Measurements from ENCODE around the gene P4HA2. TPM values are rescaled to one million over a fixed set of nuclear protein-coding genes. Genes with fewer than 3 reads are reported as not detected.

P4HA2 gene
- total RNA-seq, 6 donors from 2014 or later = 37.7 to 85.2 (median 57.5) TPM

DNA sequence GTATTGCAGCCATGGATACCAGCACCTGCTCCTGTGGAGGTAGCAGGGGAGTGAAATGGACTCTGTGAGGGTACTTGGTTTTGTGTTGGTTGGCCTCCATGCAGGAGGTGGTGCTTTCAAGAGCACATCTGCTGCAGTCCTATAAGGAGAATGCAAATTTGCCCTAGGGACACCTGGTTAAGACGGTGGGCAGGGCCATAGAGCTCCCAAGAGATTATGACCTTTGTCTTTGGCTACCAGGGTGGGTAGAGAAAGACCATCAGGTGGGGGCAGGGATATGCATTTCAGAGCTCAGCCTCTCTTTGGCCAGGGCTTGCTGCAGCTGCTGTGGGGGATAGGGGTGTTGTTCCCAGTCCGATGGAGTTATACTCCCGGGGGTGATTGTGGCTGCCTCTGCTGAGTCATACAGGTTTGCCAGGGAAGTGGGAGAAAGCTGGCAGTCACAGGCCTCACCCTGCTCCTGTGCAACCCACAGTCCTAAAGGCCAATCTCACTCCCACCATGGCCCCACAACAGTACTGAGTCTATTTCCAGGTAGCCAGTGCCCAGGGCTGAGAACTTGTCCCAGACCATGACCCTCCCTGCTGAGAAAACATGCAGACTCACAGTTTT lies 15.8 kb upstream of the P4HA2 start:
- no peak overlapping the region for H3K27ac ChIP-seq
- peaks cover 0 to 15% (median 7%) of the 10 kb centered on the region in 4 donors for H3K9me3 ChIP-seq
- H3K27me3 ChIP-seq = no peaks in the 10 kb centered on the region
- 88 to 96% methylated on average over 3 of the region's 3 CpGs for WGBS, 2 donors
- no peaks in the 10 kb centered on the region for H3K4me1 ChIP-seq
- TF ChIP-seq EP300 (IDR thresholded peaks at IDR 0.05) (no peak), POLR2AphosphoS5 (IDR thresholded peaks at IDR 0.05) (no peak), POLR2A (IDR thresholded peaks at IDR 0.05) (no peak)
- TF ChIP-seq, protein P1, sequence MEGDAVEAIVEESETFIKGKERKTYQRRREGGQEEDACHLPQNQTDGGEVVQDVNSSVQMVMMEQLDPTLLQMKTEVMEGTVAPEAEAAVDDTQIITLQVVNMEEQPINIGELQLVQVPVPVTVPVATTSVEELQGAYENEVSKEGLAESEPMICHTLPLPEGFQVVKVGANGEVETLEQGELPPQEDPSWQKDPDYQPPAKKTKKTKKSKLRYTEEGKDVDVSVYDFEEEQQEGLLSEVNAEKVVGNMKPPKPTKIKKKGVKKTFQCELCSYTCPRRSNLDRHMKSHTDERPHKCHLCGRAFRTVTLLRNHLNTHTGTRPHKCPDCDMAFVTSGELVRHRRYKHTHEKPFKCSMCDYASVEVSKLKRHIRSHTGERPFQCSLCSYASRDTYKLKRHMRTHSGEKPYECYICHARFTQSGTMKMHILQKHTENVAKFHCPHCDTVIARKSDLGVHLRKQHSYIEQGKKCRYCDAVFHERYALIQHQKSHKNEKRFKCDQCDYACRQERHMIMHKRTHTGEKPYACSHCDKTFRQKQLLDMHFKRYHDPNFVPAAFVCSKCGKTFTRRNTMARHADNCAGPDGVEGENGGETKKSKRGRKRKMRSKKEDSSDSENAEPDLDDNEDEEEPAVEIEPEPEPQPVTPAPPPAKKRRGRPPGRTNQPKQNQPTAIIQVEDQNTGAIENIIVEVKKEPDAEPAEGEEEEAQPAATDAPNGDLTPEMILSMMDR (IDR thresholded peaks at IDR 0.05) = no peak
- H3K4me3 ChIP-seq = no peak overlapping the region
- ATAC-seq (ENCODE audit: low FRiP score in 2 of 2) (no peak), DNase-seq (peak in 1 of 2 donors; percentile 15)
- H3K36me3 ChIP-seq = no peaks in the 10 kb centered on the region

DNA sequence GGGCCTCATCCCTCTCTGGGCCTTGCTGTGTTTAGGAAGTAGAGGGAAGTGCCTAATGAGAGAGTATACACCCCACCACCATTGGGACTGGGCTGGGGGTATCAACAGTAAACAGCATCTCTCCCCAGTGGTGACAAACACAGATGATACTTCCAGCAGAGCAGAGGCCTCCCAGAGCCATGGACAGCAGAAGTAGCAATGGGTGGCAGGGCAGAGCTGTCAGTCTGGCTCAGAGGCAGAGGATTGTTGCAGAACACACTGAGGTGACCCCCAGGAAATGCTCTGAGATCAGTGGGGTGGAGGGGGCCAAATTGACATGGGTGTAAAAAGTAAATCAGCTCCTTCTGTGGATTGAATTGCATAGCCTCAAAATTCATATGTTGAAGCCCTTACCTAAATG lies 12.1 kb upstream of the P4HA2 start:
- DNase-seq (peak in 1 of 2 donors; percentile 7), ATAC-seq (ENCODE audit: low FRiP score in 2 of 2) (no peak)
- H3K4me3 ChIP-seq = no peak overlapping the region
- H3K36me3 ChIP-seq = no peaks in the 10 kb centered on the region
- no peaks in the 10 kb centered on the region for H3K27me3 ChIP-seq
- no peaks in the 10 kb centered on the region for H3K4me1 ChIP-seq
- TF ChIP-seq POLR2AphosphoS5 (IDR thresholded peaks at IDR 0.05) = no peak
- no peak for TF ChIP-seq POLR2A (IDR thresholded peaks at IDR 0.05)
- TF ChIP-seq EP300 (IDR thresholded peaks at IDR 0.05) = no peak
- TF ChIP-seq, protein P1 (IDR thresholded peaks at IDR 0.05) = no peak
- no peak overlapping the region for H3K27ac ChIP-seq
- H3K9me3 ChIP-seq = peaks cover 0 to 7% (median 6%) of the 10 kb centered on the region in 4 donors

DNA sequence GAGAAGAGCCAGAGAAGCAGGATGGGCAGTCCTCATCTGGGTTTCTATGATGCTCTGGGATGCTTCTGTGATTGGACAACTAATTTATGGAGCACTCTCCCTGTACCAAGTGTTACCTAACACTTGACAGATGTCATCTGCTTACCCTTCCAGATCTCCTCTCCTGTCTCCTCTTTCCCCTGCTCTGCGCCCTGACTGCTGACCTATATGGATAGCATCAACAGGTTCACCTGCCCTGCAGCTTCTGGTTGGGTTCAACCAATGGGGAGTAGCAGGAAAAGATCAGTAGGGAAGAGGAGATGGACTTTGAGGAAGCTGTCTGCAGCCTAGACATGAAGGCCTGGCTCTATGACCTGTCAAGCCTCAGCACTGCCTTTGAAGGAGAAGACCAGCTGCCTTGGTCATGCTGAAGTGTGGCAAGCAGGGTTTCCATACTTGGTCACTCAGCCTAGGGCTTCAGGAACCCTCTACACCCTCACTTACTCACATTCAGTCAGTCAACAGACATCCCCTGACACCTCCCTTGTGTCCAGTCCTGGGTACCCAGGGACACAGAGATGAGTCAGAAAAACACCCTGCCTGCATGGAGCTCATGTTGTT lies 11.3 kb upstream of the P4HA2 start:
- Histone ChIP-seq H3K4me3 (no peak overlapping the region), H3K9me3 (peaks cover 0 to 6% (median 5%) of the 10 kb centered on the region in 4 donors), H3K36me3 (no peaks in the 10 kb centered on the region), H3K27me3 (no peaks in the 10 kb centered on the region), H3K27ac (no peak overlapping the region), H3K4me1 (no peaks in the 10 kb centered on the region)
- TF ChIP-seq POLR2A (IDR thresholded peaks at IDR 0.05) = no peak
- TF ChIP-seq, protein P1 (IDR thresholded peaks at IDR 0.05) = no peak
- TF ChIP-seq EP300 (IDR thresholded peaks at IDR 0.05) = no peak
- no peak for TF ChIP-seq POLR2AphosphoS5 (IDR thresholded peaks at IDR 0.05)
- 38 to 87% methylated on average over 1 of the region's 1 CpG for WGBS, 2 donors
- ATAC-seq (ENCODE audit: low FRiP score in 2 of 2) (no peak), DNase-seq (peak in 1 of 2 donors; percentile 2)

DNA sequence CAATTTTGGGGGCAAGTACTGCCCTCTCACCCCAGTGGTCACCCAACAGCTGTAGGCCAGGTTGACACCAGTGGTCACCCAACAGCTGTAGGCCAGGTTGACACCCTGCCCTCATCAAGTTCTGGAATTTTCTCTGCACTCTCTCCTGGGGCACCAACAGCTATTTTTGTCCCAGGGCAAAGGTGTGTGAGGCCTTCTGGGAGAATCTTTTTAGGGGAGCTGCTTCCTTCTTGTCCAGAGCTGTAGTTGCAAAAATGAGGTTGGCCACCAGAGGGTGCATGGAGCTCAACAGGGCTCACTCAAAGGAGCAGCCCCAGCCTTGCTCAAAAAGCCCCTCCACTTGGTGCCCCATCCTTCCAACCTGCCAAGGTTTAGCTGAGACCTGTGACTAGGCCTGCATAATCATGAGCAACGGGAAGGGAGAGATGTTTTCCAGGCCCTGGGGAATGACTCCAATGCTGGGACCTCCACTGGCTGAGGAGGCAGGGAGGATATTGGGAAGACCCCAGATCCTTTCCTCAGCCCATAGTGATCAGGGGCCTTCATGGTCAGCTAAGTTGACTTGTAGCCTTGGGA lies 10.6 kb upstream of the P4HA2 start:
- 27% methylated on average over 1 of the region's 1 CpG; no CpG with 5 or more reads in 1 of the 2 donors for WGBS, 2 donors
- peak in 1 of 2 donors; percentile 56 for DNase-seq
- no peak overlapping the region for H3K4me3 ChIP-seq
- H3K36me3 ChIP-seq = no peaks in the 10 kb centered on the region
- ATAC-seq (ENCODE audit: low FRiP score in 2 of 2) = peak; percentile 56 to 86
- H3K27me3 ChIP-seq = no peaks in the 10 kb centered on the region
- H3K4me1 ChIP-seq = no peaks in the 10 kb centered on the region
- no peak overlapping the region for H3K27ac ChIP-seq
- TF ChIP-seq, protein P1 (IDR thresholded peaks at IDR 0.05) = peak; percentile 61 to 78 (median 66)
- no peak for TF ChIP-seq POLR2A (IDR thresholded peaks at IDR 0.05)
- peaks cover 0 to under 1% (median 0%) of the 10 kb centered on the region in 4 donors for H3K9me3 ChIP-seq

All from upper lobe of left lung (tissue), 6 donors.